ENCODE results near the gene PLCL2. TPM values are rescaled to one million over a fixed set of nuclear protein-coding genes. Genes with fewer than 3 reads are reported as not detected.

PLCL2 gene
- total and polyA plus RNA-seq, 10 of the 15 experiments (the other 5 are each of a cell fraction or from before 2014, with no cell fraction given): 7.5 to 37.3 (median 21.7) TPM

- no peak for TF ChIP-seq TCF12 (IDR thresholded peaks at IDR 0.05; ENCODE audit: low read depth, low read length)
- TF ChIP-seq, protein P1, sequence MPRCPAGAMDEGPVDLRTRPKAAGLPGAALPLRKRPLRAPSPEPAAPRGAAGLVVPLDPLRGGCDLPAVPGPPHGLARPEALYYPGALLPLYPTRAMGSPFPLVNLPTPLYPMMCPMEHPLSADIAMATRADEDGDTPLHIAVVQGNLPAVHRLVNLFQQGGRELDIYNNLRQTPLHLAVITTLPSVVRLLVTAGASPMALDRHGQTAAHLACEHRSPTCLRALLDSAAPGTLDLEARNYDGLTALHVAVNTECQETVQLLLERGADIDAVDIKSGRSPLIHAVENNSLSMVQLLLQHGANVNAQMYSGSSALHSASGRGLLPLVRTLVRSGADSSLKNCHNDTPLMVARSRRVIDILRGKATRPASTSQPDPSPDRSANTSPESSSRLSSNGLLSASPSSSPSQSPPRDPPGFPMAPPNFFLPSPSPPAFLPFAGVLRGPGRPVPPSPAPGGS (IDR thresholded peaks at IDR 0.05; ENCODE audit: borderline replicate concordance, insufficient read depth, low read depth, low read length, poor library complexity, severe bottlenecking): peak; percentile 47
- no peak for DNase-seq (ENCODE audit: low read depth, low spot score)
- H3K9ac ChIP-seq (ENCODE audit: control insufficient read depth, insufficient read depth, low read length): no peak overlapping the region
- peak overlapping the region; percentile 42; the same call in 1 of the 2 replicates for H3K27ac ChIP-seq (ENCODE audit: control insufficient read depth, insufficient read depth)
- no peak overlapping the region for H3K4me2 ChIP-seq (ENCODE audit: control insufficient read depth, insufficient read depth)
- in situ Hi-C loops (cut with MboI): loop anchor here (25.0 kb wide), 1 partner anchor 752 kb away; no protein-coding TSS in a partner anchor
- WGBS (ENCODE audit: insufficient coverage, insufficient replicate concordance, low lambda C conversion rate, missing lambda C conversion rate): 98% methylated on average over 2 of the region's 2 CpGs
- no peak overlapping the region for H2AFZ ChIP-seq (ENCODE audit: control insufficient read depth, low read depth, low read length)
- no peaks in the 10 kb centered on the region for H3K27me3 ChIP-seq (replicated peaks in 1 of 2; ENCODE audit: control insufficient read depth in 2 of 2, insufficient read depth in 2 of 2, low read length in 1 of 2)
- CTCF ChIA-PET: interaction anchor here (0.7 to 1.9 kb wide), 13 partner anchors 8 to 438 kb away, joined by 3 to 12 read pairs (median 4); partner anchors contain the start of gene PLCL2
- peaks cover 21% of the 10 kb centered on the region for H3K4me1 ChIP-seq (ENCODE audit: control insufficient read depth, insufficient read depth, low read length)
- RAD21 ChIA-PET (ENCODE audit: unreplicated experiment): interaction anchor here (0.9 to 3.2 kb wide), 14 partner anchors 10 to 437 kb away, joined by 3 to 17 read pairs (median 4); no protein-coding TSS in a partner anchor
- SMC1A ChIA-PET (ENCODE audit: uncharacterized antibody, unreplicated experiment): interaction anchor here (0.8 to 4.1 kb wide), 19 partner anchors 8 to 201 kb away, joined by 3 to 24 read pairs (median 4); partner anchors contain the start of gene PLCL2
- POLR2A ChIA-PET: interaction anchor here (1.4 kb wide), 1 partner anchor 14 kb away, joined by 4 read pairs; no protein-coding TSS in a partner anchor
- intact Hi-C loops (cut with micrococcal nuclease; ENCODE audit: unreplicated experiment): no loop called here
- H3K79me2 ChIP-seq (ENCODE audit: control insufficient read depth, insufficient read depth, low read length): peaks cover 2% of the 10 kb centered on the region
- H4K20me1 ChIP-seq (ENCODE audit: control insufficient read depth, insufficient read depth): no peaks in the 10 kb centered on the region
- no peak overlapping the region for H3K4me3 ChIP-seq
- peaks cover 4% of the 10 kb centered on the region; the same call in 1 of the 3 replicates for H3K9me3 ChIP-seq (replicated peaks; ENCODE audit: control insufficient read depth, insufficient read depth, low read length)
- no TSS peak for BruUV-seq (replicated peaks)
- H3K36me3 ChIP-seq (ENCODE audit: control insufficient read depth in 2 of 2, insufficient read depth in 2 of 2, low read length in 1 of 2): peaks cover 0 to 11% of the 10 kb centered on the region in 2 experiments; a peak in 3 of 4 replicates
- peak; percentile 23 for FAIRE-seq
- peak; percentile 52 for ATAC-seq
Observed at GRCh38 chr3:17039594-17039993, 154.8 kb downstream of the PLCL2 start.

Data from GM12878 (cell line).